ENCODE results near the gene SARM1.

DNA sequence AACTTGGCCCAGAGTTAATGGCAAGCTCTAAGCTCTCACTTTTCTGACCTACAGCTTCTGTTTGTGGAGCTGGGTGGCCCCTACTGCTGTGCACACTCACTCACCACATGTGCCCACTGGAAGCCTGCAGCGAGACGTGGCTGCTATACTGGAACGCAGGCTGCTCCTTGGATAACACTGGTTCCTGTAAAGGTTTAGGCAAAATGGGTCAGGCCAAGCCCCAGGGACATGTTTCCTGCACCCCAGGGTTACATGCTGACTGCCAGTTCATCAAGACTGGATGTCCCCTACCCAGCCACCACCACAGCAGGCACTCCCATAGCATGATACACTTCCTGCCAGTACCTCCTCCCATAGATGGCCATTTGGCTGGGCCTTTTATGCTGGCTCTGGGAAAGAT, 22.5 kb upstream of the SARM1 start:
- no peak for TF ChIP-seq POLR2A (conservative IDR thresholded peaks at IDR 0.05)
- no peak for TF ChIP-seq RFX5 (IDR thresholded peaks at IDR 0.05; ENCODE audit: low read depth, low read length)
- no peak for TF ChIP-seq SMC3 (conservative IDR thresholded peaks at IDR 0.05; ENCODE audit: insufficient read depth, low read depth, low read length)
- no peak for TF ChIP-seq JUNB (CRISPR knock-in tag; conservative IDR thresholded peaks at IDR 0.05)
- TF ChIP-seq RNF2 (IDR thresholded peaks at IDR 0.05), result no peak
- TF ChIP-seq POLR2G (IDR thresholded peaks at IDR 0.05; ENCODE audit: low read depth, low read length), result no peak
- TF ChIP-seq HNRNPLL (IDR thresholded peaks at IDR 0.05; ENCODE audit: low read depth, low read length, poor library complexity, severe bottlenecking), result no peak
- TF ChIP-seq CREB3 (tag; conservative IDR thresholded peaks at IDR 0.05; ENCODE audit: low read depth), result no peak
- TF ChIP-seq DDX20 (tag; IDR thresholded peaks at IDR 0.05; ENCODE audit: low read depth), result no peak

Data from K562 (cell line).